ENCODE data around the gene ADISSP. TPM values are rescaled to one million over a fixed set of nuclear protein-coding genes. Genes with fewer than 3 reads are reported as not detected.

The ADISSP gene
- total RNA-seq, 1 donor from 2014 or later: 10.2 TPM

- DNase-seq: no peak
- intact Hi-C loops (cut with micrococcal nuclease): no loop called here
- Histone ChIP-seq H3K36me3 (no peaks in the 10 kb centered on the region), H3K9me3 (replicated peaks) (no peaks in the 10 kb centered on the region), H3K4me1 (peaks cover 73% of the 10 kb centered on the region), H3K4me3 (no peak overlapping the region), H3K27ac (replicated peaks) (peak overlapping the region; percentile 95), H3K27me3 (ENCODE audit: low read depth) (peaks cover 64% of the 10 kb centered on the region)
- TF ChIP-seq CTCF (IDR thresholded peaks at IDR 0.05; ENCODE audit: borderline replicate concordance): no peak
Measured at GRCh38 chr20:3728876-3729275, 38.7 kb downstream of the ADISSP start.

GRCh38 chr20:3728354-3728753 is 39.2 kb downstream of the ADISSP start:
- no peak for DNase-seq
- TF ChIP-seq CTCF (IDR thresholded peaks at IDR 0.05; ENCODE audit: borderline replicate concordance): no peak
- H3K4me3 ChIP-seq: no peak overlapping the region
- intact Hi-C loops (cut with micrococcal nuclease): no loop called here
- H3K36me3 ChIP-seq: no peaks in the 10 kb centered on the region
- peaks cover 63% of the 10 kb centered on the region for H3K27me3 ChIP-seq (ENCODE audit: low read depth)
- H3K9me3 ChIP-seq (replicated peaks): no peaks in the 10 kb centered on the region
- H3K4me1 ChIP-seq: peaks cover 68% of the 10 kb centered on the region
- peak overlapping the region; percentile 95 for H3K27ac ChIP-seq (replicated peaks)

- no peak for TF ChIP-seq CTCF (IDR thresholded peaks at IDR 0.05; ENCODE audit: borderline replicate concordance)
- H3K27me3 ChIP-seq (ENCODE audit: low read depth): peaks cover 55% of the 10 kb centered on the region
- no peak for DNase-seq
- H3K4me3 ChIP-seq: peak overlapping the region; percentile 17
- peaks cover 62% of the 10 kb centered on the region for H3K4me1 ChIP-seq
- H3K9me3 ChIP-seq (replicated peaks): no peaks in the 10 kb centered on the region
- H3K27ac ChIP-seq (replicated peaks): peak overlapping the region; percentile 95
- H3K36me3 ChIP-seq: no peaks in the 10 kb centered on the region
- intact Hi-C loops (cut with micrococcal nuclease): no loop called here
Measured at GRCh38 chr20:3727401-3728021, 40.0 kb downstream of the ADISSP start.

GRCh38 chr20:3724356-3724755 is 43.2 kb downstream of the ADISSP start:
- Histone ChIP-seq H3K4me1 (peaks cover 32% of the 10 kb centered on the region), H3K9me3 (replicated peaks) (no peaks in the 10 kb centered on the region), H3K27me3 (ENCODE audit: low read depth) (peaks cover 39% of the 10 kb centered on the region), H3K4me3 (no peak overlapping the region), H3K27ac (replicated peaks) (no peak overlapping the region), H3K36me3 (no peaks in the 10 kb centered on the region)
- DNase-seq: no peak
- no peak for TF ChIP-seq CTCF (IDR thresholded peaks at IDR 0.05; ENCODE audit: borderline replicate concordance)
- intact Hi-C loops (cut with micrococcal nuclease): no loop called here

GRCh38 chr20:3723284-3723683 is 44.3 kb downstream of the ADISSP start:
- Histone ChIP-seq H3K27me3 (ENCODE audit: low read depth) (peaks cover 33% of the 10 kb centered on the region), H3K4me1 (peaks cover 21% of the 10 kb centered on the region), H3K9me3 (replicated peaks) (no peaks in the 10 kb centered on the region), H3K4me3 (no peak overlapping the region), H3K27ac (replicated peaks) (no peak overlapping the region), H3K36me3 (no peaks in the 10 kb centered on the region)
- no peak for TF ChIP-seq CTCF (IDR thresholded peaks at IDR 0.05; ENCODE audit: borderline replicate concordance)
- intact Hi-C loops (cut with micrococcal nuclease): no loop called here
- no peak for DNase-seq
